Muscle of back (tissue), 11 donors: ENCODE results near the gene SLIT3. TPM values are rescaled to one million over a fixed set of nuclear protein-coding genes. Genes with fewer than 3 reads are reported as not detected.
A peak's percentile ranks its signal among the peaks of the same experiment; 100 is the strongest.

ENCODE experiments used
- DNase-seq, 3 donors: peaks; one replicate each; pipeline versions ENCODE4 v3.0.0 to v3.0.0-alpha.2; 2013
- polyA plus RNA-seq, 10 donors: library from polyadenylated mRNA; unstranded; fragments of 120-200 nt; gene quantifications; one replicate each; pipeline ENCODE4 v1.2.1, GENCODE V29; 2013; ENCODE audit not compliant: insufficient read length in 10 of 10

SLIT3 gene
- polyA plus RNA-seq, 10 donors, result 6.6 to 47.9 (median 10.4) TPM

GRCh38 chr5:169037466-169037865 is 263.5 kb downstream of the SLIT3 start:
- no peak for DNase-seq

GRCh38 chr5:169036079-169036805 is 264.7 kb downstream of the SLIT3 start:
- no peak for DNase-seq

- DNase-seq, result no peak
Observed at GRCh38 chr5:169029661-169030274, 271.2 kb downstream of the SLIT3 start.

- DNase-seq, result no peak
Observed at GRCh38 chr5:169029037-169029436, 271.9 kb downstream of the SLIT3 start.

- no peak for DNase-seq
Observed at GRCh38 chr5:169027501-169028061, 273.4 kb downstream of the SLIT3 start.

- DNase-seq, result no peak
Observed at GRCh38 chr5:169025491-169025890, 275.4 kb downstream of the SLIT3 start.

- no peak for DNase-seq
Observed at GRCh38 chr5:169024421-169024820, 276.5 kb downstream of the SLIT3 start.

- no peak for DNase-seq
Observed at GRCh38 chr5:169022718-169023117, 278.2 kb downstream of the SLIT3 start.

- no peak for DNase-seq
Observed at GRCh38 chr5:169020102-169020501, 280.8 kb downstream of the SLIT3 start.

- no peak for DNase-seq
Observed at GRCh38 chr5:169018925-169019324, 282.0 kb downstream of the SLIT3 start.

- DNase-seq, result peak in 1 of 3 donors; percentile 25
Observed at GRCh38 chr5:169015991-169016390, 284.9 kb downstream of the SLIT3 start.

- DNase-seq, result no peak
Observed at GRCh38 chr5:169013846-169014245, 287.1 kb downstream of the SLIT3 start.

- no peak for DNase-seq
Observed at GRCh38 chr5:169013208-169013728, 287.7 kb downstream of the SLIT3 start.

GRCh38 chr5:169012450-169012849 is 288.5 kb downstream of the SLIT3 start:
- DNase-seq, result no peak

GRCh38 chr5:169011451-169011850 is 289.5 kb downstream of the SLIT3 start:
- no peak for DNase-seq

- no peak for DNase-seq
Observed at GRCh38 chr5:169011009-169011408, 289.9 kb downstream of the SLIT3 start.

- no peak for DNase-seq
Observed at GRCh38 chr5:169009123-169009522, 291.8 kb downstream of the SLIT3 start.

- no peak for DNase-seq
Observed at GRCh38 chr5:169006842-169007790, 293.8 kb downstream of the SLIT3 start.

GRCh38 chr5:169004551-169004950 is 296.4 kb downstream of the SLIT3 start:
- peak in 1 of 3 donors; percentile 38 for DNase-seq

- DNase-seq, result peak in 2 of 3 donors; percentile 29 to 71
Observed at GRCh38 chr5:169003721-169004541, 297.0 kb downstream of the SLIT3 start.
